LNCAP (cell line): ENCODE measurements around the gene SPG7.

Experiments used
- TF ChIP-seq, protein P1 (sequence below): fragments of 450-650 bp; IDR thresholded peaks from 2 replicates; pipeline ENCODE4 v1.5.1; 2017; ENCODE audit warnings: mild to moderate bottlenecking

The SPG7 gene

DNA sequence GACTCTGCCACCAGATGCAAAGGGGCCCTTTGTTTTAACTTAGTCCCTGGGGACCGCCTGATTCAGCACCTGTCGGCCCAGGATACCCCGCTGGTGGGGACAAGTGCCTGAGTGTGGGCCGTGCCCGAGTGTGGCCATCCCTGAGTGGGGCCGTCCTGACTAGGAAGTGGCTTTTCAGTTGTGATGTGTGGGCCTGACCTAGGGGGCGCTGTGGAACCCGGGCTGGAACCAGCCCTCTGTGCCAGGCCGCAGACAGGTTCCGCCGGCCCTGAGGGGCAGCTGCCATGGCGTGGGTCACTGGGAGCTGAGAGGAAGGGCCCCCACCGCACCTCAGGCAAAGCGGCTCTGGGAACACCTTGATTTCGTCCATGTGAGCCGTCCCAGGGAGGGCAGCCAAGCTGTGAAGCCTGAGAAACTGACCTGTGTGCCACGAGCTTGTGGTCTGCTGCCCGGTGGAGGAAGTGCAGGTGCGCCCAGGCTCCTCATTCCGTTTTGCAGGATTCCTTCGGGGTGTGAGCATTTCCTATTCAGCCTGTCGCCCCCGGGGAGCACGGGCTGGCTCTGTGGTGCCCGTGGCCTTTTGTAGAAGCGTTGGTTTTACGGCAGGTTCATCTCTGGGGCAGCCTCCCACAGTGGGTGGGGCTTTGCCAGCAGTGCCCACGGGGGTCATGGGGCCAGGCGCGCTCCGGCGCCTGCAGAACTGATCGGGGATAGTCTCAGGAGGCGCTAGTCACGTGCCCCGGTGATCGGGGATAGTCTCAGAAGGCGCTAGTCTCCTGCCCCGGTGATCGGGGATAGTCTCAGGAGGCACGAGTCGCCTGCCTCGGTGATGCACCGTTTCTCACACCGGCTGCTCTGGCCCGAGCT is 57.5 kb downstream of the SPG7 start:
- TF ChIP-seq, protein P1, sequence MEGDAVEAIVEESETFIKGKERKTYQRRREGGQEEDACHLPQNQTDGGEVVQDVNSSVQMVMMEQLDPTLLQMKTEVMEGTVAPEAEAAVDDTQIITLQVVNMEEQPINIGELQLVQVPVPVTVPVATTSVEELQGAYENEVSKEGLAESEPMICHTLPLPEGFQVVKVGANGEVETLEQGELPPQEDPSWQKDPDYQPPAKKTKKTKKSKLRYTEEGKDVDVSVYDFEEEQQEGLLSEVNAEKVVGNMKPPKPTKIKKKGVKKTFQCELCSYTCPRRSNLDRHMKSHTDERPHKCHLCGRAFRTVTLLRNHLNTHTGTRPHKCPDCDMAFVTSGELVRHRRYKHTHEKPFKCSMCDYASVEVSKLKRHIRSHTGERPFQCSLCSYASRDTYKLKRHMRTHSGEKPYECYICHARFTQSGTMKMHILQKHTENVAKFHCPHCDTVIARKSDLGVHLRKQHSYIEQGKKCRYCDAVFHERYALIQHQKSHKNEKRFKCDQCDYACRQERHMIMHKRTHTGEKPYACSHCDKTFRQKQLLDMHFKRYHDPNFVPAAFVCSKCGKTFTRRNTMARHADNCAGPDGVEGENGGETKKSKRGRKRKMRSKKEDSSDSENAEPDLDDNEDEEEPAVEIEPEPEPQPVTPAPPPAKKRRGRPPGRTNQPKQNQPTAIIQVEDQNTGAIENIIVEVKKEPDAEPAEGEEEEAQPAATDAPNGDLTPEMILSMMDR = peak; percentile 83

DNA sequence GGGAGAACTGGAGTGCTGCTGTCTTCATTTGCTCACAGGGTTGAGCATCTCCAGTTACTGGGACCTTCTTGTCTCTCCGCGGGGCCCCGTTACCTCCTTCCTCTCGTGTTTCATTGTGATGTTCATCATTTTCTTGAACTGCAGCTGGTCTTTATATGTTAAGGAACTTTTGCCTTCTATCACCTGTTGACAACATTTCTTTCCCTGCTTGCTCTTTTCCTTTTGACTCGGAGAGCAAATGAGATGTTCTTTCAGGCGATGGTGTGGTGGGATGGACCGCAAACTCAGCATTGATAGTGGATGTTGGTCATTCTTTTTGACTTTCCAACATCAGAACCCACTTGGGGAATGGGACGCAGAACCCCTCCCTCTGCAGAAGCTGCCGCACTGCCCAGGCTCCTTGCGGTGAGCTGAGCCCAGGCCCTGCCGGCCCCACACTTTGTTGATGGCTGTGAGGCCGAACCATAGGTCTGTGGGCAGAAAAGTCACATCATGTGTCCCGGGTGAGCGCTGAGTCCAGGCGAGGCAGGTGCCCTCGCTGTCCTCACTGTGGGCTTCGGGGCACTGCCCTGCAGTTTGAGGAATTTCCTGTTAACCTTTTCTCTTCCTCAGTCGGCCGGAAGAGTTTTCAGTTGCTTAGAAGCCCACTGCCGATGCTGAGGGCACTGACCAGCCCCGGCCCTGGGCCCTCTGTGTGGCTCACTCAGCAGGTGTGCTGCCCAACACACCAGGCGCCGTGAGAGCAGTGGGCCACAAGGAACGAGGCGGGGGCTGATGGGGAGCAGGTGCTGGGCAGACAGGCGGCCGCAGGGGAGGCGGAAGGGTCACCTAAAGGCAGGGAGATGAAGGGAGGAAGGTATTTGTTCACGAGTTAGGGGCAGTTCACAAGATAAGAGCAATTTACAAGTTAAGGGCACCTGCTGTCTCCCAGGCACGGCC is 59.7 kb downstream of the SPG7 start:
- TF ChIP-seq, protein P1 = no peak

DNA sequence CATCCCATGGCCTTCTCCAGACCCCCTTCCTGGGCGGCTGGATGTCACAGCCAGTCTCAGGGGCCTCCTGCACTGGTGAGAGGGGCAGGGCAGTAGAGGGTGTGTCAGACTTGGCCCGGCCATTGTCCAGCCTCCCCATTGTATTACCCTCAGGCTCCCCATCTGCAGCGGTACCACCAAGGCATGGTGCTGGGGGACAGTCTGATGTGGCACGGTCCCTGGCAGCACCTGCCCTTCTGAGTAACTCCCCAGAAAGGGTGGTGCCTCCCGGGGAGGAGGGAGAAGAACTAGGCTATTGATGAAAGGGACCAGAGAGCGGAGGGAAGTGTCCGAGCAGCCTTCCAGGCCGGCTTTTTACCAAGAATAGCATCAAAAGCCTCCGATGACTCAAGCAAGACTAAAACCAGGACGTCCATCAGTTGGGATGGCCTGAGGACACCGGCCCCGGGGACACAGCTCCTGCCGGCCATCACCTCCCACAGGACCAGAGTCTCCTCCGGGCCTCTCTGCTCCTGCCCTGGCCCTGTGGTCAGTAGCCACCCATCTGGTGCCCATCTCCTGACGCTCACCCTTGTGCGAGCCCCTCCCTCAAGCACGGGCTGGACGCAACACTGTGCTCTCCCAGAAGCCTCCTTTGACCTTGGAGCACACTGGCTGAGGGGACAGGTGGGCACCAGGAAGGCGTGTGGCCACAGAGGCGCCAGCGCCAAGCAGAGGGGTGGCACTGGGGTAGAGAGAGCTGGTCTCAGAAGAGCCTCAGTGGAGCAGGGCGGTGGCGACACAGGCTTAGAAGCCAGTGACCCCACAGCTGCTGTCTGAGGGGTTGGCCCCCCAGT is 61.5 kb downstream of the SPG7 start:
- TF ChIP-seq, protein P1 = no peak

DNA sequence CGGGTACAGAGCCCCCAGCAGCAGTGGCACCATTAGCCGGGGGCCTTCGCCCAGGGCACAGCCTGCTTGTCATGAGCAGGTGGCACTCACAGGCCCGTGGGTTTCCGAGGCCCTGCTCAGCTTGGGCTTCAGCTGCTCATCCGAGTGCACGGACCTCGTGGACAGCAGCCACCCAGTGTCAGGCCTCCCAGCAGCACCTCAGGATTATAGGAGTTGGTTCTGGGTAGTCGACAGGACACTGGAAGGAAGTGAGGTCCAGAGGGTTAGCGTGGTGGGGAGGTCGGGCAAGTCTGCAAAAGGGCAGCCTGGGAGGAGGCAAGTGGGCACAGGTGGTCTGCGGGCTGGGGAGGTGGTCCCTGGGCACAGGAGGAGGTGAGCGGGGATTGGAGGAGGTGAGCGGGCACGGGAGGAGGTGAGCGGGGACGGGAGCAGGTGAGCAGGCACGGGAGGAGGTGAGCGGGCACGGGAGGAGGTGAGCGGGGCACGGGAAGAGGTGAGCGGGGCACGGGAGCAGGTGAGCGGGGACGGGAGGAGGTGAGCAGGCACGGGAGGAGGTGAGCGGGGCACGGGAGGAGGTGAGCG is 62.2 kb downstream of the SPG7 start:
- TF ChIP-seq, protein P1 = no peak

DNA sequence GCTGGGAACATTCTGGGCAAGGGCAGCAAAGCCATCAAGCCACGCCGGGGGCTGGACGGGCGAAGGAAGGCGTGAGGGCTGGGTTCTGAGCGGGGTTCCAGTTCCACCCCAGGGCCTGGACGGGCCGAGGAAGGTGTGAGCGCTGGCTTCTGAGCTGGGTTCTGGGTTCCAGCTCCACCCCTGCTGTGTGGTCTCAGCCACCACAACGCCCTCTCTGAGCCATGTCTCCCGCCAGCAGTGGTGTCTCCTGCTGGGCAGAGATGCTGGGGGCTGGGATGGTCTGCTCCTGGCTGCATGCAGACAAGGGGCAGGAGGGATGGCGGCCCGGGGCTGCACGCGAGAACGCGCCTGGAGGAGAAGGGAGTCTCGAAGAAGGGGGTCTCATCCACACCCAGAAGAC is 63.4 kb downstream of the SPG7 start:
- TF ChIP-seq, protein P1 = no peak

DNA sequence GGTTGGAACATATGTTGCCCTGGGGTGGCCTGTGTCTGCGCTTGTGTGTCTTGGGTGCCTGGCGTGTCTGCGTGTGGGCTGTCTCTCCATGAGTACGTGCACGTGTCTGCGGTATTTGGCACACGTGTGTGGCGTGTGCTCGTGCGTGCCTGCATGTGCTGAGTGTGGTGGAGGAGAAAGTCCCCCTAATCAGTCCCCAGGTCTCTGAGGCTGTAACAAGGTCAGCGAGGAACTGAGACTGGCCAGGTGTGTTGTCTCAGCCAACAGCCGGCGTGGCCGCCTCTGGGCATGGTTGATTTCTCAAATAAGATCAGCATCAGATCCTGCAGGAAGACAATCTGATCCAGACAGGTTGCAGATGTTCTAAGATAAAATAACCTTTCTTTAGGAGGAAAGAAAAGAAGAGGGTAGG is 63.9 kb downstream of the SPG7 start:
- TF ChIP-seq, protein P1 = no peak
